Measurements from ENCODE around the gene THADA. TPM values are rescaled to one million over a fixed set of nuclear protein-coding genes. Genes with fewer than 3 reads are reported as not detected.
"Not testable (repeated sequence)": the region's sequence is repeated elsewhere in the genome, so short reads cannot be mapped to it uniquely, and the experiment has no call there.

Gene THADA
- total and polyA plus RNA-seq, 7 experiments from 2014 or later, result 11.7 to 43.0 (median 39.6) TPM

- Histone ChIP-seq H3K27me3 (ENCODE audit: control insufficient read depth in 2 of 2, insufficient read depth in 2 of 2, low read length in 2 of 2) (no peaks in the 10 kb centered on the region), H3K4me1 (ENCODE audit: control insufficient read depth in 2 of 2, insufficient read depth in 2 of 2, low read length in 2 of 2) (no peaks in the 10 kb centered on the region), H3K27ac (ENCODE audit: low read depth, low read length) (no peak overlapping the region), H3K9me3 (ENCODE audit: control insufficient read depth in 2 of 3, low read length in 3 of 3) (peaks cover 0 to 14% (median 0%) of the 10 kb centered on the region in 3 experiments), H3K4me3 (ENCODE audit: low read length) (no peak overlapping the region), H3K36me3 (ENCODE audit: control insufficient read depth in 2 of 3, insufficient read depth in 3 of 3, low read length in 3 of 3) (peaks cover 0 to 63% (median 20%) of the 10 kb centered on the region in 3 experiments)
- H3K4me1 Mint-ChIP-seq, result peaks cover 0 to 23% (median 4%) of the 10 kb centered on the region in 7 donors
- ChIA-PET CTCF (no interaction called here), POLR2A (no interaction called here)
- no peak overlapping the region for H3K4me3 Mint-ChIP-seq
- H3K27ac Mint-ChIP-seq, result no peak overlapping the region
- DNase-seq (no peak), ATAC-seq (no peak)
- intact Hi-C loops (cut with micrococcal nuclease), result no loop called here
- H3K9me3 Mint-ChIP-seq, result peaks cover 5 to 27% (median 15%) of the 10 kb centered on the region in 11 donors
- no peaks in the 10 kb centered on the region for H3K27me3 Mint-ChIP-seq
- H3K36me3 Mint-ChIP-seq, result peaks cover 51 to 84% (median 73%) of the 10 kb centered on the region in 5 donors
Measured at GRCh38 chr2:43289331-43289730, 306.5 kb downstream of the THADA start.

- Histone ChIP-seq H3K4me3 (ENCODE audit: low read length) (no peak overlapping the region), H3K4me1 (ENCODE audit: control insufficient read depth in 2 of 2, insufficient read depth in 2 of 2, low read length in 2 of 2) (no peaks in the 10 kb centered on the region), H3K27ac (ENCODE audit: low read depth, low read length) (no peak overlapping the region), H3K9me3 (ENCODE audit: control insufficient read depth in 2 of 3, low read length in 3 of 3) (peaks cover 0 to 17% (median 0%) of the 10 kb centered on the region in 3 experiments), H3K36me3 (ENCODE audit: control insufficient read depth in 2 of 3, insufficient read depth in 3 of 3, low read length in 3 of 3) (peaks cover 0 to 70% (median 24%) of the 10 kb centered on the region in 3 experiments), H3K27me3 (ENCODE audit: control insufficient read depth in 2 of 2, insufficient read depth in 2 of 2, low read length in 2 of 2) (no peaks in the 10 kb centered on the region)
- ATAC-seq (peak; percentile 61), DNase-seq (no peak)
- peaks cover 5 to 34% (median 16%) of the 10 kb centered on the region in 11 donors for H3K9me3 Mint-ChIP-seq
- ChIA-PET POLR2A (no interaction called here), CTCF (no interaction called here)
- H3K4me1 Mint-ChIP-seq, result peaks cover 0 to 16% (median 0%) of the 10 kb centered on the region in 7 donors
- H3K4me3 Mint-ChIP-seq, result no peak overlapping the region
- no peak overlapping the region for H3K27ac Mint-ChIP-seq
- intact Hi-C loops (cut with micrococcal nuclease), result no loop called here
- H3K27me3 Mint-ChIP-seq, result no peaks in the 10 kb centered on the region
- H3K36me3 Mint-ChIP-seq, result peaks cover 54 to 86% (median 80%) of the 10 kb centered on the region in 5 donors
Measured at GRCh38 chr2:43288417-43289305, 307.2 kb downstream of the THADA start.

GRCh38 chr2:43285987-43286386, 309.9 kb downstream of the THADA start:
- Histone ChIP-seq H3K27ac (ENCODE audit: low read depth, low read length) (no peak overlapping the region), H3K36me3 (ENCODE audit: control insufficient read depth in 2 of 3, insufficient read depth in 3 of 3, low read length in 3 of 3) (peaks cover 0 to 74% (median 27%) of the 10 kb centered on the region in 3 experiments), H3K4me3 (ENCODE audit: low read length) (no peak overlapping the region), H3K4me1 (ENCODE audit: control insufficient read depth in 2 of 2, insufficient read depth in 2 of 2, low read length in 2 of 2) (no peaks in the 10 kb centered on the region), H3K9me3 (ENCODE audit: control insufficient read depth in 2 of 3, low read length in 3 of 3) (peaks cover 0 to 17% (median 0%) of the 10 kb centered on the region in 3 experiments), H3K27me3 (ENCODE audit: control insufficient read depth in 2 of 2, insufficient read depth in 2 of 2, low read length in 2 of 2) (no peaks in the 10 kb centered on the region)
- Mint-ChIP-seq H3K36me3 (peaks cover 65 to 90% (median 87%) of the 10 kb centered on the region in 5 donors), H3K27me3 (no peaks in the 10 kb centered on the region), H3K4me1 (peaks cover 0 to 6% (median 0%) of the 10 kb centered on the region in 7 donors), H3K4me3 (no peak overlapping the region), H3K27ac (no peak overlapping the region), H3K9me3 (peaks cover 5 to 40% (median 20%) of the 10 kb centered on the region in 11 donors)
- intact Hi-C loops (cut with micrococcal nuclease), result no loop called here
- DNase-seq, result no peak
- ChIA-PET CTCF (no interaction called here), POLR2A (no interaction called here)
- no peak for ATAC-seq

- H3K4me3 ChIP-seq (ENCODE audit: low read length), result no peak overlapping the region
Measured at GRCh38 chr2:43284967-43285366, 310.9 kb downstream of the THADA start.

GRCh38 chr2:43284347-43284746, 311.5 kb downstream of the THADA start:
- H3K27ac Mint-ChIP-seq; H3K27me3 Mint-ChIP-seq; ATAC-seq; H3K4me3 Mint-ChIP-seq; H3K4me3 ChIP-seq (ENCODE audit: low read length); H3K4me1 ChIP-seq (ENCODE audit: control insufficient read depth in 2 of 2, insufficient read depth in 2 of 2, low read length in 2 of 2); H3K4me1 Mint-ChIP-seq; H3K27ac ChIP-seq (ENCODE audit: low read depth, low read length); H3K27me3 ChIP-seq (ENCODE audit: control insufficient read depth in 2 of 2, insufficient read depth in 2 of 2, low read length in 2 of 2); POLR2A ChIA-PET; DNase-seq; CTCF ChIA-PET; intact Hi-C loops (cut with micrococcal nuclease): not testable (repeated sequence)
- Mint-ChIP-seq H3K9me3 (peaks cover 5 to 40% (median 19%) of the 10 kb centered on the region in 11 donors), H3K36me3 (peaks cover 56 to 95% (median 86%) of the 10 kb centered on the region in 5 donors)
- peaks cover 0 to 17% (median 0%) of the 10 kb centered on the region in 3 experiments for H3K9me3 ChIP-seq (ENCODE audit: control insufficient read depth in 2 of 3, low read length in 3 of 3)
- peaks cover 0 to 76% (median 20%) of the 10 kb centered on the region in 3 experiments for H3K36me3 ChIP-seq (ENCODE audit: control insufficient read depth in 2 of 3, insufficient read depth in 3 of 3, low read length in 3 of 3)

More at GRCh38 chr2:43284967-43285366, 310.9 kb downstream of the THADA start:
- intact Hi-C loops (cut with micrococcal nuclease), result no loop called here
- Mint-ChIP-seq H3K36me3 (peaks cover 56 to 91% (median 84%) of the 10 kb centered on the region in 5 donors), H3K27me3 (no peaks in the 10 kb centered on the region), H3K4me3 (no peak overlapping the region), H3K27ac (peak overlapping the region in 1 of 9 donors; percentile 59), H3K9me3 (peaks cover 5 to 40% (median 19%) of the 10 kb centered on the region in 11 donors), H3K4me1 (peaks cover 0 to 6% (median 0%) of the 10 kb centered on the region in 7 donors)
- Histone ChIP-seq H3K9me3 (ENCODE audit: control insufficient read depth in 2 of 3, low read length in 3 of 3) (peaks cover 0 to 17% (median 0%) of the 10 kb centered on the region in 3 experiments), H3K27ac (ENCODE audit: low read depth, low read length) (no peak overlapping the region), H3K36me3 (ENCODE audit: control insufficient read depth in 2 of 3, insufficient read depth in 3 of 3, low read length in 3 of 3) (peaks cover 0 to 70% (median 20%) of the 10 kb centered on the region in 3 experiments), H3K27me3 (ENCODE audit: control insufficient read depth in 2 of 2, insufficient read depth in 2 of 2, low read length in 2 of 2) (no peaks in the 10 kb centered on the region), H3K4me1 (ENCODE audit: control insufficient read depth in 2 of 2, insufficient read depth in 2 of 2, low read length in 2 of 2) (no peaks in the 10 kb centered on the region)
- no peak for ATAC-seq
- POLR2A ChIA-PET, result no interaction called here
- CTCF ChIA-PET, result no interaction called here
- no peak for DNase-seq

- Histone ChIP-seq H3K4me1 (ENCODE audit: control insufficient read depth in 2 of 2, insufficient read depth in 2 of 2, low read length in 2 of 2) (no peaks in the 10 kb centered on the region), H3K27ac (ENCODE audit: low read depth, low read length) (no peak overlapping the region), H3K4me3 (ENCODE audit: low read length) (no peak overlapping the region), H3K36me3 (ENCODE audit: control insufficient read depth in 2 of 3, insufficient read depth in 3 of 3, low read length in 3 of 3) (peaks cover 0 to 67% (median 14%) of the 10 kb centered on the region in 3 experiments), H3K27me3 (ENCODE audit: control insufficient read depth in 2 of 2, insufficient read depth in 2 of 2, low read length in 2 of 2) (no peaks in the 10 kb centered on the region), H3K9me3 (ENCODE audit: control insufficient read depth in 2 of 3, low read length in 3 of 3) (peaks cover 0 to 15% (median 0%) of the 10 kb centered on the region in 3 experiments)
- peaks cover 0 to 16% (median 0%) of the 10 kb centered on the region in 7 donors for H3K4me1 Mint-ChIP-seq
- no peak overlapping the region for H3K4me3 Mint-ChIP-seq
- H3K9me3 Mint-ChIP-seq, result peaks cover 3 to 29% (median 17%) of the 10 kb centered on the region in 11 donors
- peak overlapping the region in 3 of 9 donors; percentile 5 to 49 (median 9) for H3K27ac Mint-ChIP-seq
- no peaks in the 10 kb centered on the region for H3K27me3 Mint-ChIP-seq
- ChIA-PET CTCF (no interaction called here), POLR2A (no interaction called here)
- intact Hi-C loops (cut with micrococcal nuclease), result no loop called here
- no peak for DNase-seq
- no peak for ATAC-seq
- peaks cover 33 to 84% (median 70%) of the 10 kb centered on the region in 5 donors for H3K36me3 Mint-ChIP-seq
Measured at GRCh38 chr2:43280994-43281393, 314.8 kb downstream of the THADA start.
